HG03457 (cell line): Measurements from ENCODE around the gene PRPF4.
"Not testable (repeated sequence)": the region's sequence is repeated elsewhere in the genome, so short reads cannot be mapped to it uniquely, and the experiment has no call there.

Experiments
- ATAC-seq: cut with Tn5 transposase; IDR thresholded peaks from one replicate; pipeline ENCODE4 v1.9.1; 2021; ENCODE audit warnings: moderate number of reproducible peaks; ENCODE audit not compliant: unreplicated experiment

Gene PRPF4

GRCh38 chr9:113275157-113276131 is at the start of gene PRPF4, which contains the start of gene CDC26:
Gene PRPF4, plus strand, starts transcription at chr9:113275658. Its CDS starts 86 bp downstream, at chr9:113275744.
Gene CDC26, minus strand, starts transcription at chr9:113275572. Its CDS starts 3,065 bp downstream, at chr9:113272507.
- peak; percentile 94 for ATAC-seq

- no peak for ATAC-seq
Observed at GRCh38 chr9:113227436-113227835, 48.0 kb upstream of the PRPF4 start.

- no peak for ATAC-seq
Observed at GRCh38 chr9:113228130-113228665, 47.3 kb upstream of the PRPF4 start.

- no peak for ATAC-seq
Observed at GRCh38 chr9:113231701-113232100, 43.8 kb upstream of the PRPF4 start.

- ATAC-seq: not testable (repeated sequence)
Observed at GRCh38 chr9:113235701-113236255, 39.7 kb upstream of the PRPF4 start.

GRCh38 chr9:113237026-113237425 is 38.4 kb upstream of the PRPF4 start:
- ATAC-seq: no peak

- no peak for ATAC-seq
Observed at GRCh38 chr9:113238202-113238858, 37.1 kb upstream of the PRPF4 start.

GRCh38 chr9:113238859-113239232 is 36.6 kb upstream of the PRPF4 start:
- no peak for ATAC-seq

- no peak for ATAC-seq
Observed at GRCh38 chr9:113241161-113241560, 34.3 kb upstream of the PRPF4 start.

GRCh38 chr9:113244556-113244955 is 30.9 kb upstream of the PRPF4 start:
- ATAC-seq: no peak

- ATAC-seq: no peak
Observed at GRCh38 chr9:113245894-113246293, 29.6 kb upstream of the PRPF4 start.

- no peak for ATAC-seq
Observed at GRCh38 chr9:113246928-113247327, 28.5 kb upstream of the PRPF4 start.

GRCh38 chr9:113247640-113248039 is 27.8 kb upstream of the PRPF4 start:
- ATAC-seq: no peak

GRCh38 chr9:113249661-113250060 is 25.8 kb upstream of the PRPF4 start:
- not testable (repeated sequence) for ATAC-seq

- no peak for ATAC-seq
Observed at GRCh38 chr9:113250807-113251206, 24.7 kb upstream of the PRPF4 start.

- ATAC-seq: no peak
Observed at GRCh38 chr9:113254991-113255390, 20.5 kb upstream of the PRPF4 start.

- ATAC-seq: no peak
Observed at GRCh38 chr9:113255438-113255837, 20.0 kb upstream of the PRPF4 start.

GRCh38 chr9:113257863-113258262 is 17.6 kb upstream of the PRPF4 start:
- no peak for ATAC-seq

GRCh38 chr9:113258282-113258681 is 17.2 kb upstream of the PRPF4 start:
- ATAC-seq: no peak

GRCh38 chr9:113261917-113262671 is 13.4 kb upstream of the PRPF4 start:
- no peak for ATAC-seq

GRCh38 chr9:113266174-113266573 is 9.3 kb upstream of the PRPF4 start:
- ATAC-seq: no peak
